T-cell (primary cell): Measurements from ENCODE around the gene NQO1. TPM values are rescaled to one million over a fixed set of nuclear protein-coding genes. Genes with fewer than 3 reads are reported as not detected.

Experiments
- ATAC-seq, 4 experiments: fragments of 200-7000 bp in 3 of 4; fragments of 150-1000 bp in 1 of 4; cut with Tn5 transposase; replicated peaks in 1 of 4; 1 replicate in 3 of 4; 2 replicates in 1 of 4; pipeline ENCODE4 v1.10.0; 2021; ENCODE audit warnings: moderate library complexity in 3 of 4, mild to moderate bottlenecking in 2 of 4, moderate number of reproducible peaks in 1 of 4
- CTCF ChIA-PET, 2 donors: fragments of 300-600 bp; sonication (Branson Sonifier 250); formaldehyde crosslinking; loops; one replicate each; lab custom pipeline; 2022; ENCODE audit warnings: antibody characterized with exemption in 2 of 2; lab: Charles Lee
- POLR2A ChIA-PET, 2 donors: fragments of 300-600 bp; sonication (Branson Sonifier 250); formaldehyde crosslinking; loops; one replicate each; lab custom pipeline; 2022; ENCODE audit warnings: antibody characterized with exemption in 2 of 2; lab: Charles Lee
- DNase-seq, 35 experiments: peaks; one replicate each; pipeline versions ENCODE4 v3.0.0 to v3.0.0-alpha.2; 2013 to 2023
- H3K27ac ChIP-seq: one replicate; pipeline ENCODE4 v1.5.1; 2013; ENCODE audit warnings: low read length
- H3K27me3 ChIP-seq, 2 experiments: replicated peaks in 1 of 2; 1 replicate in 1 of 2; 2 replicates in 1 of 2; pipeline versions ENCODE4 v1.6.1 to v1.7.0; 2013; ENCODE audit warnings: low read length in 1 of 2, mixed read lengths in 1 of 2; ENCODE audit not compliant: control insufficient read depth in 2 of 2, insufficient read depth in 2 of 2; ENCODE audit errors: extremely low read depth in 1 of 2
- H3K36me3 ChIP-seq, 2 donors: 1 replicate in 1 of 2; 2 replicates in 1 of 2; pipeline versions ENCODE4 v1.6.1 to v1.7.0; 2013; ENCODE audit warnings: low read length in 1 of 2; ENCODE audit not compliant: control insufficient read depth in 2 of 2, insufficient read depth in 1 of 2; ENCODE audit errors: extremely low read depth in 1 of 2
- H3K4me1 ChIP-seq, 2 experiments: 1 replicate in 1 of 2; 2 replicates in 1 of 2; pipeline versions ENCODE4 v1.6.1 to v1.7.0; 2013; ENCODE audit warnings: low read length in 2 of 2, mixed read lengths in 1 of 2; ENCODE audit not compliant: insufficient read depth in 2 of 2, control insufficient read depth in 1 of 2; ENCODE audit errors: extremely low read depth in 1 of 2
- H3K4me3 ChIP-seq, 2 donors: 1 replicate in 1 of 2; 2 replicates in 1 of 2; pipeline versions ENCODE4 v1.5.1 to v1.7.0; 2013; ENCODE audit warnings: mild to moderate bottlenecking in 2 of 2, low read length in 1 of 2, moderate library complexity in 1 of 2; ENCODE audit not compliant: control insufficient read depth in 1 of 2; ENCODE audit errors: extremely low read depth in 1 of 2
- H3K9me3 ChIP-seq: 2 replicates; pipeline ENCODE4 v1.7.0; 2013
- H3K27ac Mint-ChIP-seq, 2 donors: one replicate each; pipeline ENCODE4 v1.8.0; 2020 to 2021; ENCODE audit warnings: mild to moderate bottlenecking in 2 of 2, mixed read lengths in 2 of 2
- H3K27me3 Mint-ChIP-seq, 2 donors: one replicate each; pipeline ENCODE4 v1.8.0; 2021 to 2022; ENCODE audit warnings: mixed read lengths in 2 of 2
- H3K36me3 Mint-ChIP-seq: one replicate; pipeline ENCODE4 v1.8.0; 2021; ENCODE audit warnings: mixed read lengths
- H3K4me1 Mint-ChIP-seq, 3 donors: one replicate each; pipeline ENCODE4 v1.8.0; 2020 to 2022; ENCODE audit warnings: mixed read lengths in 3 of 3, mild to moderate bottlenecking in 1 of 3
- H3K4me3 Mint-ChIP-seq, 3 donors: one replicate each; pipeline ENCODE4 v1.8.0; 2020 to 2022; ENCODE audit warnings: mild to moderate bottlenecking in 3 of 3, mixed read lengths in 3 of 3, moderate library complexity in 3 of 3
- H3K9me3 Mint-ChIP-seq, 3 donors: one replicate each; pipeline ENCODE4 v1.8.0; 2020 to 2022; ENCODE audit warnings: mixed read lengths in 3 of 3
- WGBS: methylation state at CpG from one replicate; pipeline ENCODE4 v1.1.5; 2013; ENCODE audit warnings: missing lambda C conversion rate; ENCODE audit not compliant: insufficient coverage; 5-methylcytosine and 5-hydroxymethylcytosine counted together
- total RNA-seq, 35 experiments: library from RNA in 6 of 35; stranded (reverse) in 6 of 35; fragments of 120-200 nt in 1 of 35; gene quantifications; one replicate each; pipeline versions ENCODE4 v1.2.1 to v1.2.4 and lab custom pipeline; 2013 to 2026

NQO1 gene
- total RNA-seq, 5 donors from 2014 or later (not counting 1 experiment from before 2014, with no cell fraction given) = 1.4 to 6.1 (median 4.1) TPM

- no peaks in the 10 kb centered on the region for H3K9me3 ChIP-seq
- no peak overlapping the region for H3K27ac ChIP-seq
- no peak overlapping the region for H3K4me3 Mint-ChIP-seq
- WGBS = 100% methylated on average over 1 of the region's 1 CpG
- H3K4me3 ChIP-seq = no peak overlapping the region
- no peaks in the 10 kb centered on the region for H3K27me3 ChIP-seq
- ChIA-PET POLR2A (no interaction called here), CTCF (interaction anchor here in 1 of 2 donors (0.7 kb wide), 1 partner anchor 440 kb away, joined by 3 read pairs; no protein-coding TSS in a partner anchor)
- ATAC-seq = no peak
- H3K4me1 ChIP-seq = no peaks in the 10 kb centered on the region
- peaks cover 5 to 37% of the 10 kb centered on the region in 2 donors for H3K36me3 ChIP-seq
- no peaks in the 10 kb centered on the region for H3K27me3 Mint-ChIP-seq
- peaks cover 20% of the 10 kb centered on the region for H3K36me3 Mint-ChIP-seq
- H3K27ac Mint-ChIP-seq = no peak overlapping the region
- H3K9me3 Mint-ChIP-seq = no peaks in the 10 kb centered on the region
- H3K4me1 Mint-ChIP-seq = no peaks in the 10 kb centered on the region
- no peak for DNase-seq
Observed at GRCh38 chr16:69662901-69663300, 63.5 kb downstream of the NQO1 start.

- Histone ChIP-seq H3K27ac (no peak overlapping the region), H3K4me1 (no peaks in the 10 kb centered on the region), H3K36me3 (peaks cover 5 to 53% of the 10 kb centered on the region in 2 donors), H3K27me3 (no peaks in the 10 kb centered on the region), H3K9me3 (no peaks in the 10 kb centered on the region), H3K4me3 (no peak overlapping the region)
- Mint-ChIP-seq H3K36me3 (peaks cover 26% of the 10 kb centered on the region), H3K4me1 (no peaks in the 10 kb centered on the region), H3K4me3 (no peak overlapping the region), H3K9me3 (no peaks in the 10 kb centered on the region), H3K27ac (no peak overlapping the region), H3K27me3 (no peaks in the 10 kb centered on the region)
- ATAC-seq (no peak), DNase-seq (no peak)
- POLR2A ChIA-PET = no interaction called here
- CTCF ChIA-PET = no interaction called here
- 100% methylated on average over 3 of the region's 4 CpGs for WGBS
Observed at GRCh38 chr16:69660166-69660565, 66.2 kb downstream of the NQO1 start.

Other genes with a start within 250 kb of the NQO1 start
- gene NFAT5, start 160.6 kb downstream of the NQO1 start, total RNA-seq = 10 to 100 TPM; 24.3 to 33.7 (median 27.8) TPM
- gene NOB1, start 28.4 kb upstream of the NQO1 start, total RNA-seq = 10 to 100 TPM; 29.7 to 66.1 (median 60.9) TPM
- gene WWP2, start 35.8 kb upstream of the NQO1 start, total RNA-seq = 10 to 100 TPM; 55.3 to 78.5 (median 66.4) TPM
- gene CLEC18A, start 224.8 kb upstream of the NQO1 start, total RNA-seq = 1 to 10 TPM; 2.0 to 3.7 (median 2.8) TPM